Activated T-cell treated with anti-CD3 and anti-CD28 coated beads for 4 hours (primary cell): ENCODE measurements around the gene ZNF616.
"Not testable (repeated sequence)": the region's sequence is repeated elsewhere in the genome, so short reads cannot be mapped to it uniquely, and the experiment has no call there.

ENCODE experiments used
- DNase-seq: peaks from one replicate; pipeline ENCODE4 v3.0.0-alpha.2; 2020

The ZNF616 gene

GRCh38 chr19:52102782-52103181 lies 37.0 kb downstream of the ZNF616 start:
- DNase-seq = no peak

GRCh38 chr19:52101866-52102562 lies 37.7 kb downstream of the ZNF616 start:
- no peak for DNase-seq

GRCh38 chr19:52099497-52100138 lies 40.1 kb downstream of the ZNF616 start:
- no peak for DNase-seq

- not testable (repeated sequence) for DNase-seq
These were observed 43.3 kb downstream of the ZNF616 start for GRCh38 chr19:52096416-52096815.

GRCh38 chr19:52095172-52096014 lies 44.3 kb downstream of the ZNF616 start, which contains the start of gene ZNF841:
TSS of gene ZNF841 (minus strand) at chr19:52095765. CDS start at chr19:52084801, 10,964 bp downstream.
- DNase-seq = peak; percentile 87

GRCh38 chr19:52094526-52095130 lies 45.1 kb downstream of the ZNF616 start:
- no peak for DNase-seq

- no peak for DNase-seq
These were observed 53.3 kb downstream of the ZNF616 start for GRCh38 chr19:52086481-52086880.

GRCh38 chr19:52070496-52070895 lies 69.2 kb downstream of the ZNF616 start:
- no peak for DNase-seq

- DNase-seq = no peak
These were observed 70.1 kb downstream of the ZNF616 start for GRCh38 chr19:52069653-52070052.

- no peak for DNase-seq
These were observed 73.4 kb downstream of the ZNF616 start for GRCh38 chr19:52066258-52066863.

GRCh38 chr19:52065399-52065798 lies 74.3 kb downstream of the ZNF616 start:
- DNase-seq = no peak
